ENCODE measurements around the gene ZFAND3.

Gene ZFAND3

GRCh38 chr6:37940074-37940847 is 120.7 kb downstream of the ZFAND3 start:
- no peak for TF ChIP-seq CTCF (IDR thresholded peaks at IDR 0.05)

- TF ChIP-seq CTCF (IDR thresholded peaks at IDR 0.05) = no peak
Measured at GRCh38 chr6:37941871-37942270, 122.3 kb downstream of the ZFAND3 start.

GRCh38 chr6:37942606-37943376 is 123.3 kb downstream of the ZFAND3 start:
- no peak for TF ChIP-seq CTCF (IDR thresholded peaks at IDR 0.05)

- TF ChIP-seq CTCF (IDR thresholded peaks at IDR 0.05) = no peak
Measured at GRCh38 chr6:37943436-37944058, 124.0 kb downstream of the ZFAND3 start.

GRCh38 chr6:37946057-37946456 is 126.5 kb downstream of the ZFAND3 start:
- TF ChIP-seq CTCF (IDR thresholded peaks at IDR 0.05) = no peak

- no peak for TF ChIP-seq CTCF (IDR thresholded peaks at IDR 0.05)
Measured at GRCh38 chr6:37947468-37947867, 127.9 kb downstream of the ZFAND3 start.

- no peak for TF ChIP-seq CTCF (IDR thresholded peaks at IDR 0.05)
Measured at GRCh38 chr6:37952027-37952426, 132.5 kb downstream of the ZFAND3 start.

Data from LNCAP (cell line).